ENCODE data around the gene IBTK.
"Not testable (repeated sequence)": the region's sequence is repeated elsewhere in the genome, so short reads cannot be mapped to it uniquely, and the experiment has no call there.

IBTK gene

GRCh38 chr6:82178077-82178758, 69.3 kb downstream of the IBTK start:
- DNase-seq, result peak; percentile 5

GRCh38 chr6:82176616-82177015, 70.9 kb downstream of the IBTK start:
- no peak for DNase-seq

- no peak for DNase-seq
Observed at GRCh38 chr6:82172594-82172993, 75.0 kb downstream of the IBTK start.

- no peak for DNase-seq
Observed at GRCh38 chr6:82169138-82169876, 78.2 kb downstream of the IBTK start.

- no peak for DNase-seq
Observed at GRCh38 chr6:82166493-82166892, 81.1 kb downstream of the IBTK start.

- DNase-seq, result no peak
Observed at GRCh38 chr6:82160255-82160990, 87.1 kb downstream of the IBTK start.

GRCh38 chr6:82152786-82153185, 94.8 kb downstream of the IBTK start:
- DNase-seq, result not testable (repeated sequence)

GRCh38 chr6:82151147-82151546, 96.4 kb downstream of the IBTK start:
- DNase-seq, result not testable (repeated sequence)

- no peak for DNase-seq
Observed at GRCh38 chr6:82145926-82146452, 101.6 kb downstream of the IBTK start.

- no peak for DNase-seq
Observed at GRCh38 chr6:82144852-82145340, 102.6 kb downstream of the IBTK start.

- no peak for DNase-seq
Observed at GRCh38 chr6:82144007-82144851, 103.3 kb downstream of the IBTK start.

- no peak for DNase-seq
Observed at GRCh38 chr6:82143041-82143481, 104.5 kb downstream of the IBTK start.

- no peak for DNase-seq
Observed at GRCh38 chr6:82142524-82142923, 105.0 kb downstream of the IBTK start.

GRCh38 chr6:82138075-82138791, 109.3 kb downstream of the IBTK start:
- DNase-seq, result no peak

- DNase-seq, result no peak
Observed at GRCh38 chr6:82131441-82131840, 116.1 kb downstream of the IBTK start.

- DNase-seq, result no peak
Observed at GRCh38 chr6:82129797-82130196, 117.7 kb downstream of the IBTK start.

GRCh38 chr6:82128973-82129372, 118.6 kb downstream of the IBTK start:
- DNase-seq, result not testable (repeated sequence)

- no peak for DNase-seq
Observed at GRCh38 chr6:82123632-82124031, 123.9 kb downstream of the IBTK start.

Measured in NCI-H1417 treated with DMSO at 0.1 percent for 48 hours (cell line).